NCI-H82 treated with DMSO at 0.1 percent for 48 hours (cell line): ENCODE data around the gene TRNT1.
A peak's percentile ranks its signal among the peaks of the same experiment; 100 is the strongest.

Experiments
- DNase-seq: peaks from one replicate; lab custom pipeline; 2025; ENCODE audit not compliant: unreplicated experiment; lab: John Stamatoyannopoulos, UW

Gene TRNT1

GRCh38 chr3:3126477-3127431, at the start of gene TRNT1:
TRNT1 (plus strand) TSS chr3:3126940; CDS start chr3:3129041, 2,101 bp downstream.
- DNase-seq, result peak; percentile 40

GRCh38 chr3:3080309-3080708, 46.4 kb upstream of the TRNT1 start:
- no peak for DNase-seq

- DNase-seq, result no peak
Observed at GRCh38 chr3:3081381-3082233, 45.1 kb upstream of the TRNT1 start.

- DNase-seq, result no peak
Observed at GRCh38 chr3:3082234-3082924, 44.4 kb upstream of the TRNT1 start.

GRCh38 chr3:3084890-3085289, 41.9 kb upstream of the TRNT1 start:
- no peak for DNase-seq

- DNase-seq, result no peak
Observed at GRCh38 chr3:3085782-3086181, 41.0 kb upstream of the TRNT1 start.

GRCh38 chr3:3086239-3086638, 40.5 kb upstream of the TRNT1 start:
- no peak for DNase-seq

GRCh38 chr3:3087279-3087678, 39.5 kb upstream of the TRNT1 start:
- DNase-seq, result no peak

GRCh38 chr3:3087716-3088465, 38.8 kb upstream of the TRNT1 start:
- DNase-seq, result no peak

- DNase-seq, result no peak
Observed at GRCh38 chr3:3089017-3089416, 37.7 kb upstream of the TRNT1 start.

- DNase-seq, result no peak
Observed at GRCh38 chr3:3097958-3098357, 28.8 kb upstream of the TRNT1 start.

GRCh38 chr3:3101660-3102458, 24.9 kb upstream of the TRNT1 start:
- no peak for DNase-seq

GRCh38 chr3:3102751-3103150, 24.0 kb upstream of the TRNT1 start:
- DNase-seq, result no peak

GRCh38 chr3:3105246-3105645, 21.5 kb upstream of the TRNT1 start:
- no peak for DNase-seq

- no peak for DNase-seq
Observed at GRCh38 chr3:3105815-3106214, 20.9 kb upstream of the TRNT1 start.

GRCh38 chr3:3107181-3107580, 19.6 kb upstream of the TRNT1 start:
- no peak for DNase-seq

- DNase-seq, result no peak
Observed at GRCh38 chr3:3107858-3108257, 18.9 kb upstream of the TRNT1 start.

GRCh38 chr3:3109407-3110298, 17.1 kb upstream of the TRNT1 start:
- DNase-seq, result no peak

GRCh38 chr3:3110299-3110630, 16.5 kb upstream of the TRNT1 start, which contains the start of gene IL5RA:
IL5RA (minus strand) TSS chr3:3110374; CDS start chr3:3104984, 5,390 bp downstream.
- no peak for DNase-seq
